ENCODE measurements around the gene PLA2G4B.

Gene PLA2G4B

GRCh38 chr15:41842229-41842628, 3.6 kb downstream of the PLA2G4B start:
- no peak overlapping the region for H3K4me3 ChIP-seq (ENCODE audit: low read depth, low read length)
- TF ChIP-seq CTCF (conservative IDR thresholded peaks at IDR 0.05; ENCODE audit: low read depth, low read length): no peak
- DNase-seq (ENCODE audit: low read depth): no peak

GRCh38 chr15:41843571-41843970, 4.9 kb downstream of the PLA2G4B start:
- TF ChIP-seq CTCF (conservative IDR thresholded peaks at IDR 0.05; ENCODE audit: low read depth, low read length): no peak
- no peak overlapping the region for H3K4me3 ChIP-seq (ENCODE audit: low read depth, low read length)
- DNase-seq (ENCODE audit: low read depth): no peak

- no peak for TF ChIP-seq CTCF (conservative IDR thresholded peaks at IDR 0.05; ENCODE audit: low read depth, low read length)
- no peak overlapping the region for H3K4me3 ChIP-seq (ENCODE audit: low read depth, low read length)
- no peak for DNase-seq (ENCODE audit: low read depth)
These were observed 6.2 kb downstream of the PLA2G4B start for GRCh38 chr15:41844814-41845213.

GRCh38 chr15:41847206-41847605, 8.6 kb downstream of the PLA2G4B start:
- H3K4me3 ChIP-seq (ENCODE audit: low read depth, low read length): no peak overlapping the region
- TF ChIP-seq CTCF (conservative IDR thresholded peaks at IDR 0.05; ENCODE audit: low read depth, low read length): no peak
- DNase-seq (ENCODE audit: low read depth): no peak

- TF ChIP-seq CTCF (conservative IDR thresholded peaks at IDR 0.05; ENCODE audit: low read depth, low read length): no peak
- no peak for DNase-seq (ENCODE audit: low read depth)
- H3K4me3 ChIP-seq (ENCODE audit: low read depth, low read length): no peak overlapping the region
These were observed 9.3 kb downstream of the PLA2G4B start for GRCh38 chr15:41847981-41848380.

- DNase-seq (ENCODE audit: low read depth): no peak
- TF ChIP-seq CTCF (conservative IDR thresholded peaks at IDR 0.05; ENCODE audit: low read depth, low read length): no peak
- no peak overlapping the region for H3K4me3 ChIP-seq (ENCODE audit: low read depth, low read length)
These were observed 10.0 kb downstream of the PLA2G4B start for GRCh38 chr15:41848631-41849030.

GRCh38 chr15:41849204-41849603, 10.6 kb downstream of the PLA2G4B start:
- H3K4me3 ChIP-seq (ENCODE audit: low read depth, low read length): no peak overlapping the region
- TF ChIP-seq CTCF (conservative IDR thresholded peaks at IDR 0.05; ENCODE audit: low read depth, low read length): no peak
- no peak for DNase-seq (ENCODE audit: low read depth)

Measured in choroid plexus epithelial cell (primary cell).